ENCODE results near the gene MAN2B1. TPM values are rescaled to one million over a fixed set of nuclear protein-coding genes. Genes with fewer than 3 reads are reported as not detected.

The MAN2B1 gene
- total RNA-seq, 2 experiments from 2014 or later = 120 to 131 TPM

DNA sequence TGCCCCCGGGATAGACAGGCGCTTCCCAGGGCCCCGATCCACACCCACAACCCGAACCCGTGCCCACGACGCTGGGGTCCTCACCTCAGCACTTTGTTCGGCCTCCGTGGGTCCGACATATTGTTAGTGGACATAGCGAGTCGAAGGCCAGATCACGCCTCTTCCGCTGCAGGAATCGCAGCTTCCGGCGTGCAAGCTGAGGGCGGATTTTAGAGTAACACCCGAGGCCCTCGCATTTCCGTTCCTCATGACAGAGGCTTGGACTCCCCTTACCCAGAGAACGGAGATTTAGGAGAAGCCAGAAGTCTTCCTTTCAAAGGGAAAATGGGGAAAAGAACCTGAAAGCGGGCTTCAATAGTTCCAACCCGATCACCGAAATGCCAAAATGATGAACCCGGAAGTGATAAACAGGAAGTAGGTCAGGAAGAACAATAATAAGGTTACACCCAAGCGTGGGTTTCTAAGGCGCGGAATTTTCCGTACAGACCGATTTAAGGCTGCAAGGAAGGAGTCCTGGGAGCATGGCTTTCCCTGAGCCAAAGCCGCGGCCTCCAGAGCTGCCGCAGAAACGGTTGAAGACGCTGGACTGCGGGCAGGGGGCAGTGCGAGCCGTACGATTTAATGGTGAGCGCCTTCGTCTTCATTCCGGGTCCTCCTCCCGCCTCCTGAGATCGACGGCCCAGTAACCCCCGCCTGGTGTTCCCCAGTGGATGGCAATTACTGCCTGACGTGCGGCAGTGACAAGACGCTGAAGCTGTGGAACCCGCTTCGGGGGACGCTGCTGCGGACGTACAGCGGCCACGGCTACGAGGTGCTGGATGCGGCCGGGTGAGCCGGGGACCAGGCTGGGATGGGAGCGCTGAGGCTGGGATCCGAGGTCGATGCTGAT, 3.0 kb upstream of the MAN2B1 start:
- Mint-ChIP-seq H3K4me3 (peak overlapping the region; percentile 95), H3K27ac (peak overlapping the region; percentile 100), H3K27me3 (ENCODE audit: low read depth) (no peaks in the 10 kb centered on the region), H3K36me3 (ENCODE audit: low read depth) (peaks cover 33% of the 10 kb centered on the region), H3K9me3 (no peaks in the 10 kb centered on the region), H3K4me1 (ENCODE audit: low read depth) (peaks cover 46% of the 10 kb centered on the region)
- DNase-seq = peak; percentile 82
- intact Hi-C loops (cut with micrococcal nuclease) = loop anchor here (1.0 to 10.0 kb wide), 6 partner anchors 12 to 577 kb away; partner anchors contain the start of genes DHPS, ZNF44, ZNF490 and ZNF791
- CTCF ChIA-PET = interaction anchor here (4.8 kb wide), 1 partner anchor 8 kb away, joined by 27 read pairs; no protein-coding TSS in a partner anchor

DNA sequence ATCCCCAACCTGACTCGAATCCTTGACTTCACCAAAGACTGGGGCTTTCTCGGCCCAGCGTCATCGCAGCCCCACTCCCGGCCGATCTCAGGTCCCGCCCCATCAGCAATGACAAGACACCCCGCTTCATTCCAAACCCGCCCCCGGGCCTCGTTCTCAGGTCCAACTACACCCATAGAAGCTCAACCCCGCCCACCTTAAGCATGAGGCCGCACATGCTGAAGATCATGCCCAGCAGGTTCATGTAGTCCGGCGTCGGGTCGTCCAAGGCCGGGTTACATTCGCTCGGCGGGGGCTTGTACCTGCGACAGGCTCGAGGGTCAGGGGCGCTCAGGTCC, 2.4 kb upstream of the MAN2B1 start:
- Mint-ChIP-seq H3K4me3 (peak overlapping the region; percentile 95), H3K27ac (peak overlapping the region; percentile 100), H3K36me3 (ENCODE audit: low read depth) (peaks cover 32% of the 10 kb centered on the region), H3K9me3 (no peaks in the 10 kb centered on the region), H3K27me3 (ENCODE audit: low read depth) (no peaks in the 10 kb centered on the region), H3K4me1 (ENCODE audit: low read depth) (peaks cover 51% of the 10 kb centered on the region)
- intact Hi-C loops (cut with micrococcal nuclease) = loop anchor here (1.0 to 10.0 kb wide), 6 partner anchors 12 to 577 kb away; partner anchors contain the start of genes DHPS, ZNF44, ZNF490 and ZNF791
- CTCF ChIA-PET = interaction anchor here (0.9 to 4.8 kb wide), 2 partner anchors 9 to 97 kb away, joined by 4 to 27 read pairs; no protein-coding TSS in a partner anchor
- DNase-seq = peak; percentile 65

- H3K27me3 Mint-ChIP-seq (ENCODE audit: low read depth) = no peaks in the 10 kb centered on the region
- no peak for DNase-seq
- peaks cover 51% of the 10 kb centered on the region for H3K4me1 Mint-ChIP-seq (ENCODE audit: low read depth)
- intact Hi-C loops (cut with micrococcal nuclease) = loop anchor here (5.0 to 10.0 kb wide), 3 partner anchors 374 to 576 kb away; partner anchors contain the start of gene ZNF44
- no peaks in the 10 kb centered on the region for H3K9me3 Mint-ChIP-seq
- peaks cover 38% of the 10 kb centered on the region for H3K36me3 Mint-ChIP-seq (ENCODE audit: low read depth)
- CTCF ChIA-PET = interaction anchor here (0.9 to 4.8 kb wide), 2 partner anchors 10 to 97 kb away, joined by 4 to 27 read pairs; no protein-coding TSS in a partner anchor
- peak overlapping the region; percentile 100 for H3K27ac Mint-ChIP-seq
- peak overlapping the region; percentile 95 for H3K4me3 Mint-ChIP-seq
Observed at GRCh38 chr19:12668346-12668745, 1.8 kb upstream of the MAN2B1 start.

DNA sequence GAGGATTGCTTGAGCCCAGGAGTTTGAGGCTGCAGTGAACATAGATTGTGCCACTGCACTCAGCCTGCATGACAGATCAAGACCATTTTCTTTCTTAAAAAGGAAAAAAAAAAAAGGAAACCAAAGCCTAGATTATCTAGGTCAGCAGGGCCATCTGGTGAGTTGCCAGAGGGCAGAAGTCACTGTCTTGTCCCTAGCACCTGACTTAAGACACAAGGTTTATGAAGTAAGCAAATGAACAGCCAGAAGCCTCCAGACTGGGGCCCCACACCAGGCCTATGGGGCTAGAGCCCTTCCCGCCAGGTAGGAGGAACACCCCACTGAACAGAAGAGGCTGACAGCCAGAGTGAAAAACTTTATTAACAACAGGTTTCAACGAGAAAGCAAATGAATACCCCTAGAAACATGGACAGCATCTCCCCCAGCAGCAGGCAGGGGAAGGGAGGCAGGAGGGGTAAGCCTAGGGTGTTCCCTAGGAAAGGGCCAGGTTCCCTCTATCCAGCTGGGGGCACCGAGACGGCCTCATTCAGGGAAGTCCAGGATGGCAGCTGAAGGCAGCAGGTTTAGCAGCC, 1.3 kb upstream of the MAN2B1 start:
- peaks cover 42% of the 10 kb centered on the region for H3K36me3 Mint-ChIP-seq (ENCODE audit: low read depth)
- peak overlapping the region; percentile 95 for H3K4me3 Mint-ChIP-seq
- DNase-seq = no peak
- CTCF ChIA-PET = interaction anchor here (0.9 to 4.8 kb wide), 2 partner anchors 10 to 98 kb away, joined by 4 to 27 read pairs; no protein-coding TSS in a partner anchor
- intact Hi-C loops (cut with micrococcal nuclease) = loop anchor here (5.0 to 10.0 kb wide), 3 partner anchors 373 to 576 kb away; partner anchors contain the start of gene ZNF44
- H3K27me3 Mint-ChIP-seq (ENCODE audit: low read depth) = no peaks in the 10 kb centered on the region
- H3K4me1 Mint-ChIP-seq (ENCODE audit: low read depth) = peaks cover 51% of the 10 kb centered on the region
- H3K27ac Mint-ChIP-seq = peak overlapping the region; percentile 46
- no peaks in the 10 kb centered on the region for H3K9me3 Mint-ChIP-seq

DNA sequence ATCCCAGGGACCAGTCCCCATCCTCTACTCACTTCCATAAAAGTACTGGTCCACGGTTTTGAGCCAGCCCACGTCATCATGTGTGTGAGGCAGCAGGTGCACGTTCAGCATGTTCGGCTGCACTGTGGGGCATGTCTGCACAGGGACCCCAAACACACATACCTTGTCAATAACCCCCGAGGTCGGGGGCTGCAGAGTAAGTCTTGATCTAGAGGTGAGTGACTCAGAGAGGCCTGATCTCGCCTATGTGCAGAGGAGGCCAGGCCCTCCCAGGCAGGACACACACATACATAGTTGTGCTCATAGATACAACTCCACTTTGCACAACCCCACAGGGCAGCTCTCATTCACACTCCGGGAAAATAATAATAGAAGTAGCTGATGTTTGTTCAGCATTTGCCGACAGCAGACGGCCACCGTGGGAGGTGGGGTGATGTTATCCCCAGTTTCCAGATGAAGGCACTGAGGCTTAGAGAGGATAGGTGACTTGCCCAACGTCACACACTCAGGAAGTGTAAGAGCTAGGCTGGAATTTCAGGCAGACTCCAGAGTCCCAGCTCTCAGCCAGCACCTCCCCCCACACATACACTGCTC, 774 bp downstream of the MAN2B1 start:
- CTCF ChIA-PET = interaction anchor here (0.6 to 4.8 kb wide), 8 partner anchors 12 to 182 kb away, joined by 3 to 27 read pairs (median 3); no protein-coding TSS in a partner anchor
- peaks cover 45% of the 10 kb centered on the region for H3K4me1 Mint-ChIP-seq (ENCODE audit: low read depth)
- DNase-seq = peak; percentile 36
- intact Hi-C loops (cut with micrococcal nuclease) = loop anchor here (1.0 to 10.0 kb wide), 5 partner anchors 16 to 573 kb away; partner anchors contain the start of genes DHPS and ZNF44
- H3K4me3 Mint-ChIP-seq = peak overlapping the region; percentile 95
- no peaks in the 10 kb centered on the region for H3K27me3 Mint-ChIP-seq (ENCODE audit: low read depth)
- no peaks in the 10 kb centered on the region for H3K9me3 Mint-ChIP-seq
- peak overlapping the region; percentile 93 for H3K27ac Mint-ChIP-seq
- peaks cover 42% of the 10 kb centered on the region for H3K36me3 Mint-ChIP-seq (ENCODE audit: low read depth)

GRCh38 chr19:12665281-12665573, 1.3 kb downstream of the MAN2B1 start:
- H3K27ac Mint-ChIP-seq = peak overlapping the region; percentile 93
- CTCF ChIA-PET = interaction anchor here (0.8 to 4.8 kb wide), 3 partner anchors 13 to 92 kb away, joined by 3 to 27 read pairs (median 4); no protein-coding TSS in a partner anchor
- H3K9me3 Mint-ChIP-seq = no peaks in the 10 kb centered on the region
- peak; percentile 82 for DNase-seq
- no peaks in the 10 kb centered on the region for H3K27me3 Mint-ChIP-seq (ENCODE audit: low read depth)
- H3K4me1 Mint-ChIP-seq (ENCODE audit: low read depth) = peaks cover 40% of the 10 kb centered on the region
- peak overlapping the region; percentile 95 for H3K4me3 Mint-ChIP-seq
- intact Hi-C loops (cut with micrococcal nuclease) = loop anchor here (1.0 to 10.0 kb wide), 4 partner anchors 16 to 573 kb away; partner anchors contain the start of genes DHPS and ZNF44
- peaks cover 45% of the 10 kb centered on the region for H3K36me3 Mint-ChIP-seq (ENCODE audit: low read depth)

DNA sequence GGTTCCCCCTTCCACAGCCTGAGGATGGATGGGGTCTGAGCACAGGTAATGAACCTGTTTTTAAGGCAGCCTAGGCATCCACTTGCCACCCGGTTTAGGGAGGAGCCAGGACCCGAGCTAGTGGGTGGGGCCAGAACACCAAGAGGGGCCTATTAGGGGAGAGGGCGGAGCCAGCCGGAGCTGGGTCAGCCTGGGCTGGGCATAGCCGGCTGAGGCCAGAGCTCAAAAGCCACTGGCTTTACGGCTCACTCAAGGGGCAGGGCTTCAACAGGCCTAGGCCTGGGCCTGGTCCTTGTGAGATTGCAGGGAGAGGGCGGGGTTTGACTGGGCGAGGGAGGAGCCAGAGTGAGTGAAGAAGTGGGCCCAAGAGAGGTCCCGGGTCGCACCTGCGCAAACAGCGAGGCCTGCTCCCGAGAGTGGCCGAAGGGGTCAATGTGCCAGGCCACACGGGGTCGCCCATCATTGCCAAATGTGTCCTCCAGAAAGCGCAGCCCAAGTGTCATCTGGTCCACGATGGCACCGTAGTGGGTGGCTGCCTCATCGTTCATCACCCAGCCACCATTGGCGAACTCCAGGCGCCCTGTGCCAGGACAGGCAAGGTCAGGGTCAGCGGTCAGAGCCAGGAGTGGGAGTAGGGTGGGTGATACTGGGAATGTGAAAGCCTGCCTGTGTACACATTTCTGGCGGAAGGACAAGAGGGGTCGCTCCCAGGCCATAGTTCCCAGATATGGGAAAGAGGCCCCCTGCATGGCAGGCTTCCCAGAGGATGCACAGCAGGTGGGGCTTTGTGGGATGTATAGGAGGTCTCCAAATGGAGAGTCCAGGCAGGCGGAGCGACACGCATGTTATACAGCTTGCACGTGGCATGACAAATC, 1.9 kb downstream of the MAN2B1 start:
- peaks cover 49% of the 10 kb centered on the region for H3K36me3 Mint-ChIP-seq (ENCODE audit: low read depth)
- peaks cover 38% of the 10 kb centered on the region for H3K4me1 Mint-ChIP-seq (ENCODE audit: low read depth)
- intact Hi-C loops (cut with micrococcal nuclease) = loop anchor here (1.0 to 10.0 kb wide), 4 partner anchors 17 to 572 kb away; partner anchors contain the start of genes DHPS and ZNF44
- H3K4me3 Mint-ChIP-seq = peak overlapping the region; percentile 95
- CTCF ChIA-PET = interaction anchor here (0.6 to 4.8 kb wide), 3 partner anchors 13 to 55 kb away, joined by 3 to 27 read pairs (median 3); no protein-coding TSS in a partner anchor
- no peaks in the 10 kb centered on the region for H3K9me3 Mint-ChIP-seq
- H3K27me3 Mint-ChIP-seq (ENCODE audit: low read depth) = no peaks in the 10 kb centered on the region
- DNase-seq = no peak
- H3K27ac Mint-ChIP-seq = peak overlapping the region; percentile 93

DNA sequence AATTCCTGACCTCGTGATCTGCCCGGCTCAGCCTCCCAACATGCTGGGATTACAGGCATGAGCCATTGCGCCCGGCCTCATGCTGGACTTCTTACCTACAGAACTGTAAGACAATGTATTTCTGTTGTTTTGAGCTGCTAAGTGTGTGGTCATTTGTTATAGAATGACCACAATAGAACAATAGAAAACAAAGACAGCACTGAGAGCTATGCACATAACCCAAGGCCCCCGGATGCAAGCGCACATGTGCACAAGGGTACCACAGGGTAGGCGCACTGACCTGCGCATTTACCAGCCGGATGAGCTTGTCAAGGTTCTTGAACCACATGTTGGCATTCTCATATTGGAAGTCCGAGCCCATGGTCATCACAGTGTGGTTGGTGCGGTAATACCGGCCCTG, 5.6 kb downstream of the MAN2B1 start:
- Mint-ChIP-seq H3K36me3 (ENCODE audit: low read depth) (peaks cover 56% of the 10 kb centered on the region), H3K27ac (no peak overlapping the region), H3K27me3 (ENCODE audit: low read depth) (no peaks in the 10 kb centered on the region), H3K9me3 (no peaks in the 10 kb centered on the region), H3K4me1 (ENCODE audit: low read depth) (peaks cover 15% of the 10 kb centered on the region), H3K4me3 (no peak overlapping the region)
- intact Hi-C loops (cut with micrococcal nuclease) = loop anchor here (10.0 kb wide), 2 partner anchors 366 to 466 kb away; partner anchors contain the start of gene ZNF44
- DNase-seq = no peak
- CTCF ChIA-PET = interaction anchor here (0.5 to 1.1 kb wide), 3 partner anchors 10 to 48 kb away, joined by 3 to 4 read pairs (median 3); no protein-coding TSS in a partner anchor

- Mint-ChIP-seq H3K27me3 (ENCODE audit: low read depth) (no peaks in the 10 kb centered on the region), H3K27ac (no peak overlapping the region), H3K4me3 (no peak overlapping the region), H3K36me3 (ENCODE audit: low read depth) (peaks cover 51% of the 10 kb centered on the region), H3K4me1 (ENCODE audit: low read depth) (no peaks in the 10 kb centered on the region), H3K9me3 (no peaks in the 10 kb centered on the region)
- DNase-seq = no peak
- CTCF ChIA-PET = no interaction called here
- intact Hi-C loops (cut with micrococcal nuclease) = no loop called here
Observed at GRCh38 chr19:12657966-12658365, 8.6 kb downstream of the MAN2B1 start.

DNA sequence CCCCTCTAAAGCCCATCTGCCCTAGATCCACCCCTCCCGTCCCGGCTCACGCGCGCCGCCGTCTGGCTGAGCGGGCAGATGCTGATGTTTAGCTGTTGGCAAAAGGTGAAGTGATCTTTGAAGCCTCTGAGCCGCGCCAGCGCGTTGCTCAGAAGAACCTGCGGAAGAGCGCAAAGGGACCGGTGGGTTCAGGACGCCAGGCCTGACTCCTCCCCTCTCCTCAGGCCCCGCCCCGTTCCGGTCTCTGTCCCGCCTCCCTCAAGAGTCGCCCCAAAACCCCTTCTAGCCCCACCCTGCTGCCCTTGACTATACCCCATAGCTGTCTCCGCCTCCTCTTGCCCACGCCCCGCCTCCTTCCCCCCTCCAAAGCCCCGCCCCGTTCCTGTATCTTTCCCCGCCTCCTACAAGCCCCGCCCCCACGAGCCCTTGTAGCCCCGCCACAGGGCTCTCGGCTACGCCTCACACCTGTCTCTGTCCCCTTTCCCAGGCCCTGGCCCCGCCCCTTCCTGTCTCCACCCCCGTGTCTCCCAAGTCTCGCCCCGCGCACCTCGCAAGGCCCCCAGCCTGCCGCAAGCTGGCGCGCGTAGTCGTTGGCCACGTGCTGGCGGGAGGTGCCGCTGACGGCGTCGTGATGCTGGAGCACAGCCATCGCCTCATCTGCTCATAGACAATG, 9.5 kb downstream of the MAN2B1 start:
- H3K36me3 Mint-ChIP-seq (ENCODE audit: low read depth) = peaks cover 50% of the 10 kb centered on the region
- no peaks in the 10 kb centered on the region for H3K4me1 Mint-ChIP-seq (ENCODE audit: low read depth)
- intact Hi-C loops (cut with micrococcal nuclease) = no loop called here
- H3K27ac Mint-ChIP-seq = no peak overlapping the region
- H3K27me3 Mint-ChIP-seq (ENCODE audit: low read depth) = no peaks in the 10 kb centered on the region
- DNase-seq = no peak
- CTCF ChIA-PET = no interaction called here
- no peak overlapping the region for H3K4me3 Mint-ChIP-seq
- H3K9me3 Mint-ChIP-seq = no peaks in the 10 kb centered on the region

GRCh38 chr19:12655546-12655945, 11.0 kb downstream of the MAN2B1 start:
- H3K27ac Mint-ChIP-seq = no peak overlapping the region
- intact Hi-C loops (cut with micrococcal nuclease) = no loop called here
- CTCF ChIA-PET = interaction anchor here (1.3 kb wide), 1 partner anchor 21 kb away, joined by 3 read pairs; no protein-coding TSS in a partner anchor
- DNase-seq = no peak
- peaks cover 47% of the 10 kb centered on the region for H3K36me3 Mint-ChIP-seq (ENCODE audit: low read depth)
- no peaks in the 10 kb centered on the region for H3K4me1 Mint-ChIP-seq (ENCODE audit: low read depth)
- no peak overlapping the region for H3K4me3 Mint-ChIP-seq
- no peaks in the 10 kb centered on the region for H3K27me3 Mint-ChIP-seq (ENCODE audit: low read depth)
- no peaks in the 10 kb centered on the region for H3K9me3 Mint-ChIP-seq

All from activated naive CD4-positive, alpha-beta T cell treated with anti-CD3 and anti-CD28 coated beads for 36 hours (primary cell).